HEK293T (cell line): ENCODE data around the gene C1QTNF4.
A peak's percentile ranks its signal among the peaks of the same experiment; 100 is the strongest.

Experiments
- CTCF ChIA-PET: fragments of 350-600 bp; formaldehyde crosslinking; extraction: SDS; loops from one replicate; lab custom pipeline; 2021; ENCODE audit warnings: antibody characterized with exemption, inconsistent platforms; lab: Yijun Ruan, JAX
- POLR2A ChIA-PET: fragments of 350-600 bp; formaldehyde crosslinking; extraction: SDS; loops from one replicate; lab custom pipeline; 2020; ENCODE audit warnings: antibody characterized with exemption, inconsistent platforms; lab: Yijun Ruan, JAX
- DNase-seq: peaks from one replicate; pipeline ENCODE4 v3.0.0; 2012; ENCODE audit warnings: mixed read lengths; ENCODE audit errors: extremely low spot score
- ARNT ChIP-seq: fragments of 450-650 bp; IDR thresholded peaks from 2 replicates; pipeline ENCODE4 v1.6.1; 2017; ENCODE audit warnings: mild to moderate bottlenecking
- BHLHE40 ChIP-seq: fragments of 450-650 bp; IDR thresholded peaks from 2 replicates; pipeline ENCODE4 v1.6.1; 2016; ENCODE audit warnings: mild to moderate bottlenecking, moderate library complexity, borderline replicate concordance
- CTBP1 ChIP-seq: fragments of 450-650 bp; IDR thresholded peaks from 2 replicates; pipeline ENCODE4 v1.6.1; 2016; ENCODE audit warnings: borderline replicate concordance
- ELF4 ChIP-seq: fragments of 450-650 bp; IDR thresholded peaks from 2 replicates; pipeline ENCODE4 v1.6.1; 2017; ENCODE audit warnings: antibody characterized with exemption
- FOXA1 ChIP-seq: fragments of 450-650 bp; IDR thresholded peaks from 2 replicates; pipeline ENCODE4 v1.6.1; 2016; ENCODE audit warnings: mild to moderate bottlenecking
- FOXK2 ChIP-seq: fragments of 450-650 bp; IDR thresholded peaks from 2 replicates; pipeline ENCODE4 v1.6.1; 2016; ENCODE audit warnings: mild to moderate bottlenecking
- FOXM1 ChIP-seq: fragments of 450-650 bp; IDR thresholded peaks from 2 replicates; pipeline ENCODE4 v1.6.1; 2017; ENCODE audit warnings: mild to moderate bottlenecking, borderline replicate concordance
- HDGF ChIP-seq: fragments of 450-650 bp; IDR thresholded peaks from 2 replicates; pipeline ENCODE4 v1.6.1; 2017; ENCODE audit warnings: antibody characterized with exemption, borderline replicate concordance
- L3MBTL2 ChIP-seq: fragments of 450-650 bp; conservative IDR thresholded peaks from 2 replicates; pipeline ENCODE4 v1.6.1; 2016; ENCODE audit warnings: mild to moderate bottlenecking
- LEF1 ChIP-seq: fragments of 450-650 bp; IDR thresholded peaks from 2 replicates; pipeline ENCODE4 v1.6.1; 2017; ENCODE audit warnings: mild to moderate bottlenecking, borderline replicate concordance
- NFRKB ChIP-seq: fragments of 450-650 bp; IDR thresholded peaks from 2 replicates; pipeline ENCODE4 v1.6.1; 2016; ENCODE audit warnings: mild to moderate bottlenecking, moderate library complexity
- PKNOX1 ChIP-seq: fragments of 450-650 bp; IDR thresholded peaks from 2 replicates; pipeline ENCODE4 v1.6.1; 2016
- SP1 ChIP-seq: fragments of 450-650 bp; IDR thresholded peaks from 2 replicates; pipeline ENCODE4 v1.6.1; 2017
- SUZ12 ChIP-seq: fragments of 450-650 bp; IDR thresholded peaks from 2 replicates; pipeline ENCODE4 v1.6.1; 2016; ENCODE audit warnings: mild to moderate bottlenecking
- TARDBP ChIP-seq: fragments of 450-650 bp; IDR thresholded peaks from 2 replicates; pipeline ENCODE4 v1.6.1; 2016
- ZNF384 ChIP-seq: fragments of 450-650 bp; IDR thresholded peaks from 2 replicates; pipeline ENCODE4 v1.6.1; 2016

Gene C1QTNF4

GRCh38 chr11:47628026-47628425 lies 33.8 kb upstream of the C1QTNF4 start:
- CTCF ChIA-PET: no interaction called here
- no peak for DNase-seq
- no peak for TF ChIP-seq TARDBP
- no peak for TF ChIP-seq HDGF
- TF ChIP-seq ELF4: no peak
- TF ChIP-seq FOXK2: no peak
- POLR2A ChIA-PET: no interaction called here

GRCh38 chr11:47626234-47626633 lies 32.0 kb upstream of the C1QTNF4 start:
- POLR2A ChIA-PET: no interaction called here
- CTCF ChIA-PET: interaction anchor here (0.7 kb wide), 1 partner anchor 73 kb away, joined by 3 read pairs; no protein-coding TSS in a partner anchor
- DNase-seq: no peak
- TF ChIP-seq CTBP1 (no peak), ELF4 (no peak), L3MBTL2 (no peak), FOXA1 (no peak), TARDBP (no peak), ZNF384 (no peak), HDGF (no peak), SUZ12 (no peak), LEF1 (no peak)

- CTCF ChIA-PET: no interaction called here
- no peak for DNase-seq
- POLR2A ChIA-PET: no interaction called here
- TF ChIP-seq LEF1 (no peak), PKNOX1 (no peak), FOXA1 (no peak), BHLHE40 (no peak), CTBP1 (no peak), SUZ12 (no peak), ZNF384 (no peak), TARDBP (no peak), ARNT (no peak), FOXK2 (no peak), FOXM1 (no peak), HDGF (no peak), L3MBTL2 (no peak), SP1 (no peak)
Measured at GRCh38 chr11:47620836-47621378, 26.7 kb upstream of the C1QTNF4 start.

- CTCF ChIA-PET: interaction anchor here (0.6 to 1.0 kb wide), 2 partner anchors 52 to 109 kb away, joined by 3 to 6 read pairs; partner anchors contain the start of gene PTPMT1
Measured at GRCh38 chr11:47617417-47617809, 23.2 kb upstream of the C1QTNF4 start.

GRCh38 chr11:47616726-47617416 lies 22.7 kb upstream of the C1QTNF4 start:
- TF ChIP-seq FOXA1: no peak
- no peak for TF ChIP-seq SP1
- no peak for TF ChIP-seq ZNF384
- TF ChIP-seq ARNT: no peak
- TF ChIP-seq ELF4: no peak
- ChIA-PET CTCF (interaction anchor here (0.6 to 1.0 kb wide), 2 partner anchors 51 to 109 kb away, joined by 3 to 6 read pairs; partner anchors contain the start of gene PTPMT1), POLR2A (no interaction called here)
- DNase-seq: peak; percentile 48

More at GRCh38 chr11:47617417-47617809, 23.2 kb upstream of the C1QTNF4 start:
- POLR2A ChIA-PET: no interaction called here
- no peak for DNase-seq
- no peak for TF ChIP-seq FOXK2
- no peak for TF ChIP-seq SP1
- TF ChIP-seq TARDBP: no peak
- no peak for TF ChIP-seq LEF1
- no peak for TF ChIP-seq ZNF384
- no peak for TF ChIP-seq ELF4
- no peak for TF ChIP-seq HDGF
- TF ChIP-seq FOXM1: no peak
- TF ChIP-seq ARNT: no peak
- TF ChIP-seq FOXA1: no peak

GRCh38 chr11:47615249-47615648 lies 21.0 kb upstream of the C1QTNF4 start:
- POLR2A ChIA-PET: no interaction called here
- no peak for DNase-seq
- CTCF ChIA-PET: no interaction called here
- TF ChIP-seq SUZ12: no peak
- TF ChIP-seq BHLHE40: no peak
- no peak for TF ChIP-seq FOXA1
- TF ChIP-seq ELF4: no peak
- TF ChIP-seq PKNOX1: no peak
- TF ChIP-seq TARDBP: no peak
- TF ChIP-seq NFRKB: no peak
- no peak for TF ChIP-seq L3MBTL2
- no peak for TF ChIP-seq FOXK2
- TF ChIP-seq ARNT: no peak
- TF ChIP-seq ZNF384: no peak
- no peak for TF ChIP-seq SP1

- ChIA-PET POLR2A (no interaction called here), CTCF (no interaction called here)
- no peak for DNase-seq
- TF ChIP-seq PKNOX1: no peak
- TF ChIP-seq L3MBTL2: no peak
- TF ChIP-seq LEF1: no peak
- TF ChIP-seq SUZ12: no peak
- TF ChIP-seq HDGF: no peak
- TF ChIP-seq SP1: no peak
- no peak for TF ChIP-seq ZNF384
- TF ChIP-seq ELF4: no peak
- no peak for TF ChIP-seq ARNT
- no peak for TF ChIP-seq CTBP1
- TF ChIP-seq FOXM1: no peak
- TF ChIP-seq BHLHE40: no peak
- TF ChIP-seq TARDBP: no peak
- no peak for TF ChIP-seq FOXK2
- TF ChIP-seq NFRKB: no peak
- no peak for TF ChIP-seq FOXA1
Measured at GRCh38 chr11:47611348-47611794, 17.2 kb upstream of the C1QTNF4 start.
